Activated CD8-positive, alpha-beta memory T cell treated with anti-CD3 and anti-CD28 coated beads, Interleukin-2, amount 50 U/mL, for 24 hours (primary cell): Measurements from ENCODE around the gene GDPD5.
A peak's percentile ranks its signal among the peaks of the same experiment; 100 is the strongest.

ENCODE experiments used
- DNase-seq: peaks from one replicate; pipeline ENCODE4 v3.0.0-alpha.2; 2020; ENCODE audit errors: extremely low read depth

Gene GDPD5

GRCh38 chr11:75399344-75400145, 126.2 kb downstream of the GDPD5 start, which contains the start of gene RPS3:
TSS of gene RPS3 (plus strand) at chr11:75399518. CDS start at chr11:75399548, 30 bp downstream.
- DNase-seq, result peak; percentile 63

GRCh38 chr11:75398906-75399305, 126.8 kb downstream of the GDPD5 start:
- no peak for DNase-seq

- DNase-seq, result no peak
Measured at GRCh38 chr11:75394085-75394840, 131.5 kb downstream of the GDPD5 start.

GRCh38 chr11:75389925-75390324, 135.8 kb downstream of the GDPD5 start:
- DNase-seq, result no peak

DNA sequence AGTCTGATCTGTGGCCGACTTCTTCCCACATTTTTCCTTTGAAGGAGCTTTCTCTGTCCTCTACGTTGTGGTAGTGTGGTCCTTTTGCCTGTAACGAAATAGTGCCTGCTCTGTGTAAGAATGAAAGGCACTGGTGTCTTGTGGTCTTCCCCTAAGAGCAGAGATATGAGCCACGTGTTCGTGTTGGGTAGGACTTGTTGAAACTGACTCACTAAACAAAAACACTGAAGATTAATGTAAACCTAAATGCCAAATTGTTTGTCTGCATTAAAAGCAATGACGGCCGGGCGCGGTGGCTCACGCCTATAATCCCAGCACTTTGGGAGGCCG, 136.5 kb downstream of the GDPD5 start:
- DNase-seq, result no peak

- peak; percentile 44 for DNase-seq
Measured at GRCh38 chr11:75388386-75389275, 137.1 kb downstream of the GDPD5 start.

- DNase-seq, result no peak
Measured at GRCh38 chr11:75387736-75388294, 137.9 kb downstream of the GDPD5 start.

GRCh38 chr11:75386942-75387630, 138.7 kb downstream of the GDPD5 start:
- no peak for DNase-seq
